Prostate gland (tissue), 2 donors: ENCODE data around the gene VPS37B. TPM values are rescaled to one million over a fixed set of nuclear protein-coding genes. Genes with fewer than 3 reads are reported as not detected.

Experiments
- DNase-seq: peaks from one replicate; pipeline ENCODE4 v3.0.0-alpha.2; 2019; ENCODE audit warnings: low spot score
- H3K27ac ChIP-seq, 2 donors: fragments of 200-600 bp; sonication (generic); 2 replicates each; pipeline ENCODE4 v1.5.1; 2017 to 2019
- H3K27me3 ChIP-seq: fragments of 200-600 bp; sonication (generic); replicated peaks from 2 replicates; pipeline ENCODE4 v1.5.1; 2019; ENCODE audit not compliant: insufficient read depth
- H3K36me3 ChIP-seq, 2 donors: fragments of 200-600 bp; sonication (generic); 1 replicate in 1 of 2; 2 replicates in 1 of 2; pipeline versions ENCODE4 v1.5.1 to v1.8.1; 2017 to 2019
- H3K4me1 ChIP-seq: fragments of 200-600 bp; sonication (generic); replicated peaks from 2 replicates; pipeline ENCODE4 v1.5.1; 2019
- H3K4me3 ChIP-seq, 2 donors: fragments of 200-600 bp; sonication (generic); 2 replicates each; pipeline ENCODE4 v1.5.1; 2017 to 2019
- H3K9me3 ChIP-seq: fragments of 200-600 bp; sonication (generic); 2 replicates; pipeline ENCODE4 v1.5.1; 2017
- POLR2A ChIP-seq: fragments of 450-650 bp; IDR thresholded peaks from one replicate; pipeline ENCODE4 v1.6.1; 2016; ENCODE audit warnings: antibody characterized with exemption, mild to moderate bottlenecking
- POLR2AphosphoS5 ChIP-seq: sonication (generic); formaldehyde crosslinking; IDR thresholded peaks from one replicate; pipeline ENCODE4 v1.6.1; 2017; ENCODE audit warnings: antibody characterized with exemption
- WGBS: methylation state at CpG from one replicate; pipeline ENCODE4 v1.1.5; 2018; 5-methylcytosine and 5-hydroxymethylcytosine counted together
- intact Hi-C: fragments of 100-400 bp; cut with DNase I; formaldehyde crosslinking; loops from one replicate; pipeline ENCODE4 v1.14.2; 2022
- total RNA-seq, 2 donors: library from RNA; depleted of rRNA; stranded (reverse); fragments of >200 nt; gene quantifications; one replicate each; pipeline ENCODE4 v1.1.0, GENCODE V29; 2016
- TF ChIP-seq, protein P1 (sequence below), 4 experiments: fragments of 200-600 bp in 2 of 4; fragments of 450-650 bp in 2 of 4; sonication (generic) in 2 of 4; IDR thresholded peaks; 1 replicate in 3 of 4; 2 replicates in 1 of 4; pipeline ENCODE4 v1.5.1; 2016 to 2019; ENCODE audit warnings: antibody characterized with exemption in 4 of 4, mild to moderate bottlenecking in 2 of 4, moderate library complexity in 2 of 4

Gene VPS37B
- total RNA-seq, 2 donors from 2014 or later, result 37.6 to 67.7 TPM

DNA sequence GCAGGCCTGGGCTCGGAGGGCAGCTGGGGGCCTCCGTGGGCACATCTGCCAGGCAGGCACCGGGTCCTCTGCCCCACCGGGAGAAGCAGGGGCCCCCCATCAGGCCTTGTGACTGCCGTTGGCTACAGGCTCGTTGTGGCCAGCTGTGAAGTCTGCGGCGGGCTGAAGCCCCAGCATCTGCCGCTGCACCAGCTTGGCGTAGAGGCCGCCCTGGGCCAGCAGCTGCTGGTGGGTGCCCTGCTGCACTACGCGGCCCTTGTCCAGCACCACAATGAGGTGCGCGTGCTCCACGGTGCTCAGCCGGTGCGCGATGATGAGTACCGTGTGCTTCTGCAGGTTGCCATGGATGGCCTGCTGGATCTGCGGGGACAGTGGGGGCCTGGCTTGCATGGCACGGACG lies 33.9 kb upstream of the VPS37B start:
- Histone ChIP-seq H3K36me3 (no peaks in the 10 kb centered on the region), H3K9me3 (no peaks in the 10 kb centered on the region), H3K4me1 (no peaks in the 10 kb centered on the region), H3K4me3 (no peak overlapping the region), H3K27me3 (no peaks in the 10 kb centered on the region), H3K27ac (no peak overlapping the region)
- WGBS, result 95% methylated on average over 23 of the region's 23 CpGs
- intact Hi-C loops, result no loop called here
- no peak for DNase-seq
- no peak for TF ChIP-seq POLR2AphosphoS5
- TF ChIP-seq POLR2A, result no peak
- TF ChIP-seq, protein P1, sequence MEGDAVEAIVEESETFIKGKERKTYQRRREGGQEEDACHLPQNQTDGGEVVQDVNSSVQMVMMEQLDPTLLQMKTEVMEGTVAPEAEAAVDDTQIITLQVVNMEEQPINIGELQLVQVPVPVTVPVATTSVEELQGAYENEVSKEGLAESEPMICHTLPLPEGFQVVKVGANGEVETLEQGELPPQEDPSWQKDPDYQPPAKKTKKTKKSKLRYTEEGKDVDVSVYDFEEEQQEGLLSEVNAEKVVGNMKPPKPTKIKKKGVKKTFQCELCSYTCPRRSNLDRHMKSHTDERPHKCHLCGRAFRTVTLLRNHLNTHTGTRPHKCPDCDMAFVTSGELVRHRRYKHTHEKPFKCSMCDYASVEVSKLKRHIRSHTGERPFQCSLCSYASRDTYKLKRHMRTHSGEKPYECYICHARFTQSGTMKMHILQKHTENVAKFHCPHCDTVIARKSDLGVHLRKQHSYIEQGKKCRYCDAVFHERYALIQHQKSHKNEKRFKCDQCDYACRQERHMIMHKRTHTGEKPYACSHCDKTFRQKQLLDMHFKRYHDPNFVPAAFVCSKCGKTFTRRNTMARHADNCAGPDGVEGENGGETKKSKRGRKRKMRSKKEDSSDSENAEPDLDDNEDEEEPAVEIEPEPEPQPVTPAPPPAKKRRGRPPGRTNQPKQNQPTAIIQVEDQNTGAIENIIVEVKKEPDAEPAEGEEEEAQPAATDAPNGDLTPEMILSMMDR (IDR thresholded peaks at IDR 0.05), result no peak

DNA sequence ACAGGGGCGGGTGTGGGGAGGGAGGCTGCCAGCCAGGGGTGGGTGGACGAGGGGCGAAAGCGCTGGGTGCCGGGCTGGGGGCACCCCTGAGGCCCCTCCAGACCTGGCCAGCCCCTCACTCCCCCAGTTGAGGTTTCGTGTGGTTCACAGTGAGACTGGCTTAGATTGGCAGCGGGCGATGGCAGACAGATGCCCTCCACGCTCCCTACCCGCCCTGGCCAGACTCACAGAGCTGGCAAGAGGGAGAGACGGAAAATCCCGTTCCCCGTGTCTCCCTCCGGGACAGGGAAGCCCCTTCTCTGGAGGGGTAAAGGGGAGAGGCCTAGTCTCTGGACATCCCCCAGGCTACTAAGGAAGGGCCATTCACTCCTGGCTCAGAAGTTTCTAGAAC lies 33.2 kb upstream of the VPS37B start:
- no peaks in the 10 kb centered on the region for H3K27me3 ChIP-seq

DNA sequence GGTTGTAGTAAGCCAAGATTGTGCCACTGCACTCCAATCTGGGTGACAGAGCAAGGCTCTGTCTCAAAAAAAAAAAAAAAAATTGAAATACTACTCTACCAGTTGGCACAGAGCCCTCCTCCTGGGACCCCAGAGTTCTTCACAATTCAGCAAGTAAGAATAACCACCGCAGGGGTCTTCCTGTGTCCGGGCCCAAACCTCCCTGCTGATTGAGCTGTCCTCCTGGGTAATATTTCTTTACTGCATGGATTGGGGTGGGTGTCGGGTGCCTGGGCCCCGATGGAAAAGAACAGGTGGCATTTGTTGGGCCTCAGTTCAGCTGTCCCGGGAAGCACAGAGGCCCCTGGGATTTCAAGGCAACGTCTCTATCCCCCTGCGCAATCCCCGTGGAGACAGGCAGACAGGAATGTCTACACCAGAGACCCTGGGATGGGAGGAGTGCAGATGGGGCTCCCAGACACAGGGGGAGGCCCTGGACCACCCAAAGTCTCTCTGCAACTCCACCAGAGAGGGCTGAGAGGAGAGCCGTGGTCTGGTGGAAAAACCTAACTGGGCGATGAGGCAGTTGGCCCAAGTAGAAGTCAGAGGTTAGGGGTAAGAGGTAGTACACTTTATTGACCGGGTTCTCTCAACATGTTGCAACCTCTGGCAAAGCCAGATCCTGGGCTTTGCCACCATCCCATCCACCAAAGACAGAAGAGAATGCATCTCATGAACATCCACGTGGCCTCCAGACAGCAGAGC lies 32.7 kb upstream of the VPS37B start:
- Histone ChIP-seq H3K4me1 (no peaks in the 10 kb centered on the region), H3K27ac (no peak overlapping the region), H3K27me3 (no peaks in the 10 kb centered on the region), H3K4me3 (no peak overlapping the region), H3K9me3 (no peaks in the 10 kb centered on the region), H3K36me3 (no peaks in the 10 kb centered on the region)
- TF ChIP-seq POLR2AphosphoS5 (no peak), POLR2A (no peak)
- TF ChIP-seq, protein P1 (IDR thresholded peaks at IDR 0.05), result no peak
- 76% methylated on average over 12 of the region's 12 CpGs for WGBS
- no peak for DNase-seq
- intact Hi-C loops, result no loop called here

More for the DNA sequence above, 33.2 kb upstream of the VPS37B start:
- Histone ChIP-seq H3K9me3 (no peaks in the 10 kb centered on the region), H3K36me3 (no peaks in the 10 kb centered on the region), H3K4me1 (no peaks in the 10 kb centered on the region), H3K27ac (no peak overlapping the region), H3K4me3 (no peak overlapping the region)
- DNase-seq, result no peak
- TF ChIP-seq POLR2A (no peak), POLR2AphosphoS5 (no peak)
- TF ChIP-seq, protein P1 (IDR thresholded peaks at IDR 0.05), result no peak
- 83% methylated on average over 14 of the region's 14 CpGs for whole genome bisulfite sequencing
- intact Hi-C loops, result no loop called here

DNA sequence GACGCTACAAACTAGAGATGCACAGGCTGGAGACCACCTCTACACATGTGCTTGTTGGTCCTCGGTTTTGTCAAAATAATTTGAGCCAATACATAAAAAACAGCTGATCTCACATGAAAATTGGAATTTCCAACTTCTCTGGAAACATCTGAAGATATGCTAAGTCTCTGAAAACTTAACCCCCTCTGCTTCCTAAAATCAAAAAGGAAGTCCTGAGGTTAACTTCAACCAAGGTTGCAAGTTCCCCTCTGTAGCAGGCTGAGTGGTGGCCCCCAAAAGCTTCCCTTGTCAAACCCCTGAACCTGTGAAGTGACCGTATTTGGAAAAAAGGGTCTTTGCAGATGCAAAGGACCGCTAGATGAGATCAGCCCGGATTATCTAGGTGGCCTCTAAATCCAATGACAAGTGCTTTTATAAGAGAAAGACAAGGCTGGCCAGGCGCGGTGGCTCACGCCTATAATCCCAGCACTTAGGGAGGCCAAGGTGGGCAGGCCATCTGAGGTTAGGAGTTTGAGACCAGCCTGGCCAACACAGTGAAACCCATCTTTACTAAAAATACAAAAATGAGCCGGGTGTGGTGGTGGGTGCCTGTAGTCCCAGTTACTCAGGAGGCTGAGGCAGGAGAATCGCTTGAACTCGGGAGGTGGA lies 32.0 kb upstream of the VPS37B start:
- Histone ChIP-seq H3K36me3 (no peaks in the 10 kb centered on the region), H3K4me3 (no peak overlapping the region), H3K9me3 (no peaks in the 10 kb centered on the region), H3K4me1 (no peaks in the 10 kb centered on the region), H3K27me3 (no peaks in the 10 kb centered on the region), H3K27ac (no peak overlapping the region)
- DNase-seq, result no peak
- TF ChIP-seq POLR2AphosphoS5, result no peak
- TF ChIP-seq POLR2A, result no peak
- TF ChIP-seq, protein P1 (IDR thresholded peaks at IDR 0.05), result no peak
- WGBS, result 89% methylated on average over 11 of the region's 11 CpGs
- intact Hi-C loops, result no loop called here

DNA sequence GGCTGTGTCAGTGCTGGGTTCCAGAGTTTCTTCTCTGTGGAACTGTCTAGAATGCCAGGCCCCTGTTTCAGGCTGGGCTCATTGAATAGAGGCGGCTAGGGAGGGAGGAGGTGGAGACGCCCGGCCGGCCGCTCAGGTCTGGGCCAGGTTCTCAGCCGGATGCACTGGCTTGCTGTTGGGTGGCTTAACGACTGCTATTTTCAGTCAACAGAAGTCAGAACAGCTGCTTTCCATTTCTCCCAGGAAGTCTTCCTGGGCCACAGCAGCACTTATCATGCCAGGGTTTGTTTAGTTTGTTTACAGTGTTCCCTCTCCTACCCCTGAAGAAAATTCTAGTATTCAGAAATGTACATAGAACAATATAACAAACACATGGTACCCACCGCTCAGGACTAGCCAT lies 26.0 kb upstream of the VPS37B start:
- Histone ChIP-seq H3K36me3 (no peaks in the 10 kb centered on the region), H3K9me3 (no peaks in the 10 kb centered on the region), H3K4me1 (peaks cover 6% of the 10 kb centered on the region), H3K27ac (no peak overlapping the region), H3K4me3 (no peak overlapping the region), H3K27me3 (no peaks in the 10 kb centered on the region)
- 60% methylated on average over 8 of the region's 8 CpGs for WGBS
- TF ChIP-seq, protein P1 (IDR thresholded peaks at IDR 0.05), result no peak
- TF ChIP-seq POLR2AphosphoS5 (no peak), POLR2A (no peak)
- no peak for DNase-seq
- intact Hi-C loops, result no loop called here
